H1 (cell line): Measurements from ENCODE around the gene FARS2. TPM values are rescaled to one million over a fixed set of nuclear protein-coding genes. Genes with fewer than 3 reads are reported as not detected.

Experiments used
- CTCF ChIA-PET: fragments of 300-600 bp; sonication (Branson Sonifier 250); formaldehyde crosslinking; loops from one replicate; lab custom pipeline; 2021; ENCODE audit not compliant: partially characterized antibody; lab: Charles Lee
- POLR2A ChIA-PET: fragments of 300-600 bp; sonication (Branson Sonifier 250); formaldehyde crosslinking; loops from one replicate; lab custom pipeline; 2021; ENCODE audit warnings: inconsistent platforms; ENCODE audit not compliant: partially characterized antibody; lab: Charles Lee
- DNase-seq, 2 experiments: peaks; one replicate each; pipeline versions ENCODE4 v3.0.0 to v3.0.0-alpha.2; 2010 to 2022; ENCODE audit warnings: low spot score in 2 of 2, low read depth in 1 of 2, mixed read lengths in 1 of 2
- FAIRE-seq: peaks from 2 replicates; lab custom pipeline; 2011; peaks lifted over from hg19 to GRCh38; lab: Jason Lieb, UNC
- H2AFZ ChIP-seq: 2 replicates; pipeline ENCODE4 v1.8.1; 2012; ENCODE audit warnings: low read length, inconsistent platforms
- H2AK5ac ChIP-seq: 2 replicates; pipeline ENCODE4 v1.6.1; 2013; ENCODE audit warnings: low read depth, low read length
- H2BK120ac ChIP-seq: replicated peaks from 2 replicates; pipeline ENCODE3; 2013; ENCODE audit warnings: low read depth, low read length, inconsistent platforms
- H2BK12ac ChIP-seq: 2 replicates; pipeline ENCODE4 v1.6.1; 2013; ENCODE audit warnings: low read depth, low read length
- H2BK15ac ChIP-seq: 2 replicates; pipeline ENCODE4 v1.6.1; 2013; ENCODE audit warnings: low read length
- H2BK20ac ChIP-seq: 2 replicates; pipeline ENCODE4 v1.6.1; 2013; ENCODE audit warnings: low read length
- H2BK5ac ChIP-seq: 2 replicates; pipeline ENCODE4 v1.6.1; 2013; ENCODE audit warnings: low read depth, low read length
- H3K14ac ChIP-seq: 2 replicates; pipeline ENCODE4 v1.6.1; 2013; ENCODE audit warnings: inconsistent platforms; ENCODE audit not compliant: insufficient read length
- H3K18ac ChIP-seq: 2 replicates; pipeline ENCODE4 v1.6.1; 2013; ENCODE audit warnings: low read length; ENCODE audit errors: extremely low read depth
- H3K23ac ChIP-seq: 2 replicates; pipeline ENCODE4 v1.6.1; 2013; ENCODE audit warnings: inconsistent platforms; ENCODE audit not compliant: insufficient read length
- H3K23me2 ChIP-seq: 2 replicates; pipeline ENCODE4 v1.6.1; 2013; ENCODE audit warnings: low read depth, low read length
- H3K27ac ChIP-seq: 2 replicates; pipeline ENCODE4 v1.6.1; 2011; ENCODE audit warnings: low read depth, low read length, inconsistent platforms
- H3K27me3 ChIP-seq, 4 experiments: replicated peaks in 1 of 4; 1 replicate in 1 of 4; 2 replicates in 3 of 4; pipeline versions ENCODE4 v1.6.1 to v1.8.1; 2011 to 2013; ENCODE audit warnings: low read length in 3 of 4, mild to moderate bottlenecking in 3 of 4, inconsistent platforms in 2 of 4, mixed read lengths in 2 of 4, moderate library complexity in 1 of 4; ENCODE audit not compliant: control insufficient read depth in 3 of 4, insufficient read depth in 3 of 4; ENCODE audit errors: extremely low read depth in 1 of 4
- H3K36me3 ChIP-seq, 4 experiments: 2 replicates each; pipeline versions ENCODE4 v1.6.1 to v1.8.1; 2011 to 2013; ENCODE audit warnings: mild to moderate bottlenecking in 4 of 4, low read length in 3 of 4, moderate library complexity in 2 of 4, control low read depth in 1 of 4, inconsistent platforms in 1 of 4; ENCODE audit not compliant: insufficient read depth in 4 of 4, control insufficient read depth in 2 of 4
- H3K4ac ChIP-seq: replicated peaks from 2 replicates; pipeline ENCODE3; 2013; ENCODE audit warnings: low read length, low read depth, mixed read lengths, inconsistent platforms; ENCODE audit not compliant: insufficient read length
- H3K4me1 ChIP-seq, 4 experiments: replicated peaks in 1 of 4; 1 replicate in 1 of 4; 2 replicates in 3 of 4; pipeline versions ENCODE4 v1.6.1 to v1.8.1; 2011 to 2013; ENCODE audit warnings: low read length in 3 of 4, inconsistent platforms in 2 of 4, mixed read lengths in 1 of 4; ENCODE audit not compliant: insufficient read depth in 4 of 4, control insufficient read depth in 3 of 4
- H3K4me2 ChIP-seq, 2 experiments: 2 replicates each; pipeline versions ENCODE4 v1.6.1 to v1.8.1; 2011 to 2013; ENCODE audit warnings: low read depth in 2 of 2, low read length in 2 of 2, control low read depth in 1 of 2, inconsistent platforms in 1 of 2, mild to moderate bottlenecking in 1 of 2; ENCODE audit not compliant: insufficient read depth in 1 of 2
- H3K4me3 ChIP-seq, 4 experiments: fragments of 200-600, 300-600 bp in 1 of 4; sonication (generic), shearing (Covaris generic), sonication (Bioruptor Twin) in 1 of 4; 2 replicates each; pipeline versions ENCODE4 v1.5.1 to v1.8.1; 2011 to 2016; ENCODE audit warnings: low read length in 4 of 4, low read depth in 3 of 4, control low read depth in 2 of 4, inconsistent platforms in 2 of 4, mild to moderate bottlenecking in 2 of 4, mixed read lengths in 1 of 4, moderate library complexity in 1 of 4; ENCODE audit not compliant: insufficient read depth in 2 of 4; ENCODE audit errors: extremely low read depth in 1 of 4
- H3K56ac ChIP-seq: replicated peaks from 2 replicates; pipeline ENCODE3; 2013; ENCODE audit warnings: low read depth, mild to moderate bottlenecking, mixed read lengths, low read length, inconsistent platforms; ENCODE audit not compliant: insufficient read length
- H3K79me1 ChIP-seq: 2 replicates; pipeline ENCODE4 v1.6.1; 2013; ENCODE audit warnings: low read depth, low read length, control low read depth
- H3K79me2 ChIP-seq, 2 experiments: 2 replicates each; pipeline versions ENCODE4 v1.6.1 to v1.8.1; 2012 to 2013; ENCODE audit warnings: low read length in 2 of 2, mild to moderate bottlenecking in 2 of 2, inconsistent platforms in 1 of 2; ENCODE audit not compliant: insufficient read depth in 2 of 2, control insufficient read depth in 1 of 2
- H3K9ac ChIP-seq, 4 experiments: replicated peaks in 1 of 4; 1 replicate in 1 of 4; 2 replicates in 3 of 4; pipeline versions ENCODE4 v1.6.1 to v1.8.1; 2011 to 2013; ENCODE audit warnings: low read depth in 3 of 4, low read length in 3 of 4, control low read depth in 2 of 4, mild to moderate bottlenecking in 2 of 4, moderate library complexity in 2 of 4, inconsistent platforms in 1 of 4; ENCODE audit errors: extremely low read depth in 1 of 4
- H3K9me3 ChIP-seq, 2 experiments: 2 replicates each; pipeline versions ENCODE4 v1.6.1 to v1.8.1; 2012 to 2013; ENCODE audit warnings: mild to moderate bottlenecking in 2 of 2, moderate library complexity in 2 of 2, control low read depth in 1 of 2, inconsistent platforms in 1 of 2, low read depth in 1 of 2, low read length in 1 of 2, mixed read lengths in 1 of 2; ENCODE audit not compliant: insufficient read depth in 2 of 2
- H4K20me1 ChIP-seq, 2 experiments: replicated peaks in 1 of 2; 2 replicates each; pipeline versions ENCODE3 to v1.8.1; 2011 to 2013; ENCODE audit warnings: inconsistent platforms in 2 of 2, low read length in 2 of 2, mild to moderate bottlenecking in 1 of 2; ENCODE audit not compliant: insufficient read depth in 2 of 2, control insufficient read depth in 1 of 2
- H4K5ac ChIP-seq: 2 replicates; pipeline ENCODE4 v1.6.1; 2013; ENCODE audit warnings: low read length, low read depth, mixed read lengths, inconsistent platforms; ENCODE audit not compliant: insufficient read length
- H4K8ac ChIP-seq: 2 replicates; pipeline ENCODE4 v1.8.0; 2013; ENCODE audit warnings: mild to moderate bottlenecking, moderate library complexity, low read length, inconsistent platforms; ENCODE audit not compliant: insufficient read depth; ENCODE audit errors: extremely low read depth
- H4K91ac ChIP-seq: replicated peaks from 2 replicates; pipeline ENCODE3; 2013; ENCODE audit warnings: low read length, mixed read lengths, inconsistent platforms; ENCODE audit not compliant: insufficient read length
- BACH1 ChIP-seq: IDR thresholded peaks from 2 replicates; pipeline ENCODE4 v1.6.1; 2012; ENCODE audit warnings: low read length, improper control_type of control experiment
- BCL11A ChIP-seq, 2 experiments: IDR thresholded peaks; one replicate each; pipeline ENCODE4 v1.6.1; 2011; ENCODE audit warnings: low read depth in 2 of 2, low read length in 2 of 2, mild to moderate bottlenecking in 2 of 2
- CHD1 ChIP-seq: IDR thresholded peaks from 2 replicates; pipeline ENCODE4 v1.6.1; 2012; ENCODE audit warnings: low read depth, low read length, improper control_type of control experiment
- EP300 ChIP-seq, 2 experiments: IDR thresholded peaks; 1 replicate in 1 of 2; 2 replicates in 1 of 2; pipeline ENCODE4 v1.6.1; 2011 to 2012; ENCODE audit warnings: low read depth in 2 of 2, low read length in 2 of 2, mild to moderate bottlenecking in 2 of 2, borderline replicate concordance in 1 of 2, inconsistent platforms in 1 of 2, moderate library complexity in 1 of 2
- FOSL1 ChIP-seq: IDR thresholded peaks from 2 replicates; pipeline ENCODE4 v1.6.1; 2011; ENCODE audit warnings: mild to moderate bottlenecking, low read depth, low read length, moderate library complexity; ENCODE audit not compliant: insufficient read depth
- GABPA ChIP-seq: IDR thresholded peaks from 2 replicates; pipeline ENCODE4 v1.6.1; 2011; ENCODE audit warnings: mild to moderate bottlenecking, low read length, moderate library complexity, borderline replicate concordance; ENCODE audit not compliant: insufficient read depth
- HDAC6 ChIP-seq: IDR thresholded peaks from one replicate; pipeline ENCODE4 v1.7.1; 2012; ENCODE audit warnings: low read depth, mild to moderate bottlenecking, inconsistent platforms, low read length, moderate library complexity
- KDM1A ChIP-seq: fragments of 200-600, 300-600 bp; sonication (generic); IDR thresholded peaks from 2 replicates; pipeline ENCODE4 v1.7.1; 2016; ENCODE audit warnings: mild to moderate bottlenecking, low read length, borderline replicate concordance
- NANOG ChIP-seq: IDR thresholded peaks from 2 replicates; pipeline ENCODE4 v1.6.1; 2011; ENCODE audit warnings: low read length, low read depth, mild to moderate bottlenecking, inconsistent platforms; ENCODE audit not compliant: insufficient read depth, poor library complexity, severe bottlenecking
- SAP30 ChIP-seq: fragments of 300-600 bp; sonication (generic); IDR thresholded peaks from 2 replicates; pipeline ENCODE4 v1.7.1; 2012; ENCODE audit warnings: low read length, moderate library complexity, mild to moderate bottlenecking, inconsistent platforms; ENCODE audit not compliant: insufficient read depth, insufficient replicate concordance
- SIX5 ChIP-seq: IDR thresholded peaks from 2 replicates; pipeline ENCODE4 v1.6.1; 2011; ENCODE audit warnings: mild to moderate bottlenecking, low read depth, low read length
- SP2 ChIP-seq: IDR thresholded peaks from 2 replicates; pipeline ENCODE4 v1.6.1; 2012; ENCODE audit warnings: mild to moderate bottlenecking, low read length, inconsistent platforms
- SP4 ChIP-seq: IDR thresholded peaks from 2 replicates; pipeline ENCODE4 v1.6.1; 2012; ENCODE audit warnings: low read length, inconsistent platforms
- SUZ12 ChIP-seq: fragments of 200-600 bp; sonication (generic); IDR thresholded peaks from 2 replicates; pipeline ENCODE4 v1.6.1; 2012; ENCODE audit warnings: mild to moderate bottlenecking, inconsistent platforms, low read length, moderate library complexity, mixed read lengths
- TAF7 ChIP-seq: optimal IDR thresholded peaks from 2 replicates; pipeline ENCODE3; 2011; ENCODE audit warnings: low read depth, mild to moderate bottlenecking, inconsistent platforms, low read length, moderate library complexity, borderline replicate concordance
- WGBS, 2 experiments: shearing (Covaris generic) in 1 of 2; methylation state at CpG; one replicate each; pipeline versions ENCODE4 v1.1.6 to v1.1.7; 2013 to 2015; ENCODE audit warnings: low lambda C conversion rate in 2 of 2, mixed read lengths in 2 of 2, inconsistent platforms in 1 of 2, low coverage in 1 of 2, missing lambda C conversion rate in 1 of 2; ENCODE audit not compliant: insufficient replicate concordance in 2 of 2, insufficient coverage in 1 of 2, insufficient read length in 1 of 2; ENCODE audit errors: extremely low coverage in 1 of 2, missing lambda C conversion rate in 1 of 2; 5-methylcytosine and 5-hydroxymethylcytosine counted together
- polyA plus RNA-seq, 7 experiments: library from polyadenylated mRNA; depleted of rRNA in 3 of 7; stranded (reverse) in 5 of 7; unstranded in 2 of 7; fragments of >200 nt in 5 of 7; fragments of 200-250 nt in 2 of 7; gene quantifications; 1 replicate in 5 of 7; 2 replicates in 1 of 7; 4 replicates in 1 of 7; pipeline versions ENCODE4 v1.2.1 to v1.2.3, GENCODE V29; 2011 to 2013; ENCODE audit warnings: missing spikeins in 2 of 7, mixed read lengths in 2 of 7
- total RNA-seq: library from RNA; stranded (reverse); fragmentation: NEBNext Ultra II Directional; extraction: Animal tissue kit (Norgen Biotek cat#: 25700); gene quantifications from 2 replicates; pipeline ENCODE4 v1.2.1, GENCODE V29; 2021

FARS2 gene
- total and polyA plus RNA-seq, 2 of the 8 experiments (the other 6 are each of a cell fraction or from before 2014, with no cell fraction given): 11.7 to 14.4 TPM

DNA sequence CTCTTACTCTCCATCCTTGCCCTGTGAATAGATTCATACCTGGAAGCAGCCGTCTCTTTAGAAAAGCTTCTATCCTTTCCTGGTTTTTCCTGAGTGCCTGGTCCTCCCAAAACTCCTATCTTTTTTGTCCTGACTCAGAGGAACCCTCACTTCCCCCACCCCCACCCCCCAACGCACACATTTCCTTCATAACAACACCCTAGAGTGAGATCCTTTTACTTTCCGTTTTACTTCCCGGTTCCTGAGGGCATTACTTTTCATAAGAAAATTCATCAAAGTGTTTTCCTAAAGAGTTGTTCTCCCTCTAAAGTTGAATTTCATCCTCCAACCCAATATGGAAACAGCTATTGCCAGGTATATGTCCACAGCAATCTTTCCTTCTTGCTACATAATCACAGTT lies 418.4 kb downstream of the FARS2 start:
- Histone ChIP-seq H3K4me1 (peaks cover 0 to 9% (median under 1%) of the 10 kb centered on the region in 4 experiments; a peak in 1 of 7 replicates), H3K56ac (no peak overlapping the region), H2BK120ac (no peak overlapping the region), H2BK15ac (no peak overlapping the region), H4K91ac (no peak overlapping the region), H3K23ac (no peak overlapping the region), H3K23me2 (no peaks in the 10 kb centered on the region), H3K4me3 (no peak overlapping the region), H2BK5ac (no peak overlapping the region), H3K79me2 (no peaks in the 10 kb centered on the region), H2AFZ (no peak overlapping the region), H4K20me1 (no peaks in the 10 kb centered on the region), H3K18ac (no peak overlapping the region), H3K9me3 (no peaks in the 10 kb centered on the region), H3K4ac (no peak overlapping the region), H3K27ac (no peak overlapping the region), H3K9ac (no peak overlapping the region), H4K8ac (no peak overlapping the region), H3K14ac (no peak overlapping the region), H4K5ac (no peak overlapping the region), H3K36me3 (no peaks in the 10 kb centered on the region), H2AK5ac (no peak overlapping the region), H2BK12ac (no peak overlapping the region), H3K27me3 (no peaks in the 10 kb centered on the region), H3K79me1 (no peaks in the 10 kb centered on the region; the same call in 1 of the 2 replicates), H2BK20ac (no peak overlapping the region), H3K4me2 (no peak overlapping the region)
- ChIA-PET CTCF (interaction anchor here (0.6 to 1.0 kb wide), 4 partner anchors 12 to 1015 kb away, joined by 3 read pairs; no protein-coding TSS in a partner anchor), POLR2A (no interaction called here)
- WGBS, 2 experiments: 61% methylated on average over 4 of the region's 4 CpGs; no CpG with 5 or more reads in 1 of the 2 experiments
- DNase-seq (no peak), FAIRE-seq (no peak)
- TF ChIP-seq HDAC6 (no peak), EP300 (IDR thresholded peaks at IDR 0.05; ENCODE audit: borderline replicate concordance in 1 of 2, low read depth in 2 of 2, low read length in 2 of 2) (no peak), KDM1A (no peak), NANOG (no peak), SUZ12 (no peak), SAP30 (no peak), BACH1 (no peak), TAF7 (no peak), GABPA (no peak), SP2 (no peak), CHD1 (no peak), SIX5 (no peak), FOSL1 (no peak), SP4 (no peak), BCL11A (IDR thresholded peaks at IDR 0.05; ENCODE audit: low read depth in 2 of 2, low read length in 2 of 2) (no peak)
